Mesothelial cell of epicardium (in vitro differentiated cells): ENCODE results near the gene ZSCAN5A. TPM values are rescaled to one million over a fixed set of nuclear protein-coding genes. Genes with fewer than 3 reads are reported as not detected.

ENCODE experiments used
- DNase-seq, 2 experiments: peaks; one replicate each; pipeline ENCODE4 v3.0.0; 2021; ENCODE audit warnings: low spot score in 2 of 2; ENCODE audit not compliant: unreplicated experiment in 2 of 2
- H3K27ac Mint-ChIP-seq: 2 replicates; pipeline ENCODE4 v1.8.0; 2021; ENCODE audit warnings: mixed read lengths
- H3K27me3 Mint-ChIP-seq: 2 replicates; pipeline ENCODE4 v1.8.0; 2021; ENCODE audit warnings: low read depth, mixed read lengths
- H3K36me3 Mint-ChIP-seq: 2 replicates; pipeline ENCODE4 v1.8.0; 2021; ENCODE audit warnings: mixed read lengths
- H3K4me1 Mint-ChIP-seq: 2 replicates; pipeline ENCODE4 v1.8.0; 2021; ENCODE audit warnings: mixed read lengths
- H3K4me3 Mint-ChIP-seq: 2 replicates; pipeline ENCODE4 v1.8.0; 2021; ENCODE audit warnings: mild to moderate bottlenecking, moderate library complexity, mixed read lengths
- H3K9me3 Mint-ChIP-seq: 2 replicates; pipeline ENCODE4 v1.8.0; 2021; ENCODE audit warnings: mixed read lengths
- CTCF ChIP-seq: fragments of 200-600 bp; sonication (generic); IDR thresholded peaks from one replicate; pipeline ENCODE4 v1.5.0; 2021; ENCODE audit warnings: antibody characterized with exemption; ENCODE audit not compliant: unreplicated experiment
- total RNA-seq: library from RNA; stranded (reverse); gene quantifications from 3 replicates; pipeline ENCODE4 v1.2.1, GENCODE V29; 2021

Gene ZSCAN5A
- total RNA-seq, 1 donor from 2014 or later, result 15.3 TPM

- no peak for DNase-seq
- no peak overlapping the region for H3K27ac Mint-ChIP-seq
- H3K4me1 Mint-ChIP-seq, result peaks cover 7% of the 10 kb centered on the region
- peaks cover 10% of the 10 kb centered on the region for H3K9me3 Mint-ChIP-seq
- H3K36me3 Mint-ChIP-seq, result no peaks in the 10 kb centered on the region
- no peak for TF ChIP-seq CTCF
- H3K4me3 Mint-ChIP-seq, result no peak overlapping the region
- H3K27me3 Mint-ChIP-seq, result peaks cover 2% of the 10 kb centered on the region
Measured at GRCh38 chr19:56319991-56320390, 5.4 kb upstream of the ZSCAN5A start.

- H3K27ac Mint-ChIP-seq, result no peak overlapping the region
- TF ChIP-seq CTCF, result no peak
Measured at GRCh38 chr19:56317749-56318148, 3.1 kb upstream of the ZSCAN5A start.

GRCh38 chr19:56316728-56317127, 2.1 kb upstream of the ZSCAN5A start:
- TF ChIP-seq CTCF, result no peak
- Mint-ChIP-seq H3K4me3 (peak overlapping the region; percentile 93), H3K4me1 (peaks cover 17% of the 10 kb centered on the region), H3K9me3 (no peaks in the 10 kb centered on the region), H3K36me3 (peaks cover under 1% of the 10 kb centered on the region), H3K27me3 (peaks cover 2% of the 10 kb centered on the region), H3K27ac (no peak overlapping the region)
- no peak for DNase-seq

More at GRCh38 chr19:56317749-56318148, 3.1 kb upstream of the ZSCAN5A start:
- Mint-ChIP-seq H3K4me1 (peaks cover 17% of the 10 kb centered on the region), H3K9me3 (peaks cover 4% of the 10 kb centered on the region), H3K27me3 (peaks cover 2% of the 10 kb centered on the region), H3K36me3 (no peaks in the 10 kb centered on the region), H3K4me3 (no peak overlapping the region)
- no peak for DNase-seq

GRCh38 chr19:56315077-56315828, 614 bp upstream of the ZSCAN5A start:
- TF ChIP-seq CTCF, result no peak

GRCh38 chr19:56314018-56314380, 640 bp downstream of the ZSCAN5A start:
- H3K4me3 Mint-ChIP-seq, result peak overlapping the region; percentile 93
- no peak for TF ChIP-seq CTCF
- DNase-seq, result peak in 1 of 2 experiments; percentile 39
- H3K27me3 Mint-ChIP-seq, result no peaks in the 10 kb centered on the region
- H3K36me3 Mint-ChIP-seq, result peaks cover 7% of the 10 kb centered on the region
- H3K27ac Mint-ChIP-seq, result peak overlapping the region; percentile 99
- peaks cover 17% of the 10 kb centered on the region for H3K4me1 Mint-ChIP-seq
- no peaks in the 10 kb centered on the region for H3K9me3 Mint-ChIP-seq

More at GRCh38 chr19:56315077-56315828, 614 bp upstream of the ZSCAN5A start:
- H3K9me3 Mint-ChIP-seq, result no peaks in the 10 kb centered on the region
- H3K4me3 Mint-ChIP-seq, result peak overlapping the region; percentile 93
- peaks cover 17% of the 10 kb centered on the region for H3K4me1 Mint-ChIP-seq
- peaks cover 2% of the 10 kb centered on the region for H3K27me3 Mint-ChIP-seq
- peak overlapping the region; percentile 99 for H3K27ac Mint-ChIP-seq
- peak; percentile 81 to 90 for DNase-seq
- H3K36me3 Mint-ChIP-seq, result peaks cover 6% of the 10 kb centered on the region
